OCI-LY7 (cell line): ENCODE measurements around the gene AFG1L. TPM values are rescaled to one million over a fixed set of nuclear protein-coding genes. Genes with fewer than 3 reads are reported as not detected.

Experiments used
- BruUV-seq: library from RNA; stranded (reverse); fragments of 400-500 nt; replicated peaks from 2 replicates; lab custom pipeline; 2021; lab: Mats Ljungman, UMichigan
- CTCF ChIA-PET: fragments of 300-600 bp; sonication (Branson Sonifier 250); formaldehyde crosslinking; loops from one replicate; lab custom pipeline; 2022; ENCODE audit warnings: antibody characterized with exemption; ENCODE audit not compliant: unreplicated experiment; lab: Charles Lee
- POLR2A ChIA-PET: fragments of 300-600 bp; sonication (Branson Sonifier 250); formaldehyde crosslinking; loops from one replicate; lab custom pipeline; 2022; ENCODE audit warnings: antibody characterized with exemption; lab: Charles Lee
- DNase-seq: peaks from one replicate; pipeline ENCODE4 v3.0.0-alpha.2; 2015; ENCODE audit warnings: low spot score
- H2AFZ ChIP-seq: fragments of 200-600 bp; sonication (generic), shearing (Covaris generic); 2 replicates; pipeline ENCODE4 v1.6.1; 2014; ENCODE audit warnings: mild to moderate bottlenecking, antibody characterized with exemption, low read length, moderate library complexity
- H3K27ac ChIP-seq: fragments of 200-600 bp; sonication (generic); 2 replicates; pipeline ENCODE4 v1.5.1; 2014; ENCODE audit warnings: mixed run types, low read depth, mild to moderate bottlenecking, moderate library complexity, low read length, inconsistent platforms; ENCODE audit not compliant: poor library complexity, severe bottlenecking
- H3K36me3 ChIP-seq: fragments of 200-600 bp; sonication (generic); 2 replicates; pipeline ENCODE4 v1.6.1; 2014; ENCODE audit warnings: mild to moderate bottlenecking, antibody characterized with exemption, low read length, moderate library complexity, mixed read lengths; ENCODE audit not compliant: insufficient read depth
- H3K4me1 ChIP-seq: fragments of 200-600 bp; sonication (generic); 2 replicates; pipeline ENCODE4 v1.5.1; 2014; ENCODE audit warnings: mild to moderate bottlenecking, low read length; ENCODE audit not compliant: insufficient read depth, poor library complexity, severe bottlenecking
- H3K4me2 ChIP-seq: fragments of 200-600 bp; sonication (generic); 2 replicates; pipeline ENCODE4 v1.6.1; 2014; ENCODE audit warnings: mild to moderate bottlenecking, low read length
- H3K4me3 ChIP-seq: fragments of 200-600 bp; sonication (generic); 2 replicates; pipeline ENCODE4 v1.5.1; 2014; ENCODE audit warnings: mild to moderate bottlenecking, low read depth, low read length; ENCODE audit not compliant: poor library complexity, severe bottlenecking
- H3K79me2 ChIP-seq: fragments of 200-600 bp; sonication (generic); 2 replicates; pipeline ENCODE4 v1.6.1; 2016; ENCODE audit warnings: low read depth, mild to moderate bottlenecking, low read length, moderate library complexity, mixed read lengths; ENCODE audit not compliant: insufficient read depth
- H3K9me2 ChIP-seq: fragments of 200-600 bp; sonication (generic); 2 replicates; pipeline ENCODE4 v1.6.1; 2016; ENCODE audit warnings: mild to moderate bottlenecking, low read length, mixed read lengths; ENCODE audit not compliant: insufficient read depth
- H3K9me3 ChIP-seq: fragments of 200-600 bp; sonication (generic); 2 replicates; pipeline ENCODE4 v1.6.1; 2014; ENCODE audit warnings: mild to moderate bottlenecking, mixed run types, low read length, mixed read lengths
- H4K20me1 ChIP-seq: fragments of 200-600 bp; sonication (generic); 2 replicates; pipeline ENCODE4 v1.6.1; 2014; ENCODE audit warnings: mild to moderate bottlenecking, antibody characterized with exemption, low read length, moderate library complexity, mixed read lengths; ENCODE audit not compliant: insufficient read depth
- CTCF ChIP-seq: fragments of 200-600 bp; sonication (generic); conservative IDR thresholded peaks from 2 replicates; pipeline ENCODE4 v1.5.1; 2014; ENCODE audit warnings: mild to moderate bottlenecking, antibody characterized with exemption, low read length, moderate library complexity, mixed read lengths
- EZH2phosphoT487 ChIP-seq: fragments of 200-600 bp; sonication (generic); IDR thresholded peaks from 2 replicates; pipeline ENCODE4 v1.6.1; 2018; ENCODE audit warnings: low read depth, borderline replicate concordance, mild to moderate bottlenecking, mixed run types, antibody characterized with exemption, low read length, moderate library complexity, mixed read lengths
- intact Hi-C: fragments of 100-400 bp; cut with micrococcal nuclease; formaldehyde crosslinking; loops from one replicate; pipeline ENCODE4 v1.10.0; 2022; ENCODE audit not compliant: unreplicated experiment
- total RNA-seq, 2 experiments: library from RNA; depleted of rRNA in 1 of 2; stranded (reverse); fragments of >200 nt in 1 of 2; shearing (Covaris generic) in 1 of 2; gene quantifications; 2 replicates each; pipeline ENCODE4 v1.2.3, GENCODE V29; 2014 to 2022

The AFG1L gene
- total RNA-seq, 2 experiments from 2014 or later: 8.9 to 9.0 TPM

- POLR2A ChIA-PET: interaction anchor here (0.6 to 1.6 kb wide), 3 partner anchors 30 to 629 kb away, joined by 3 to 7 read pairs (median 3); no protein-coding TSS in a partner anchor
- Histone ChIP-seq H3K27ac (no peak overlapping the region), H3K4me1 (no peaks in the 10 kb centered on the region), H3K9me2 (no peaks in the 10 kb centered on the region), H3K9me3 (no peaks in the 10 kb centered on the region), H3K36me3 (no peaks in the 10 kb centered on the region), H3K79me2 (no peaks in the 10 kb centered on the region), H3K4me3 (no peak overlapping the region), H3K4me2 (no peak overlapping the region), H2AFZ (no peak overlapping the region), H4K20me1 (no peaks in the 10 kb centered on the region)
- no peak for DNase-seq
- no TSS peak for BruUV-seq
- TF ChIP-seq CTCF (no peak), EZH2phosphoT487 (no peak)
- CTCF ChIA-PET: no interaction called here
- intact Hi-C loops: no loop called here
These were observed 159.5 kb downstream of the AFG1L start for GRCh38 chr6:108454356-108454755.

- no peaks in the 10 kb centered on the region for H3K4me1 ChIP-seq
- no peak overlapping the region for H2AFZ ChIP-seq
- no peak overlapping the region for H3K27ac ChIP-seq
- no peak overlapping the region for H3K4me2 ChIP-seq
- no peak for DNase-seq
- H3K9me2 ChIP-seq: no peaks in the 10 kb centered on the region
- BruUV-seq: no TSS peak
- ChIA-PET POLR2A (no interaction called here), CTCF (no interaction called here)
- no peaks in the 10 kb centered on the region for H3K36me3 ChIP-seq
- no peaks in the 10 kb centered on the region for H3K79me2 ChIP-seq
- H3K4me3 ChIP-seq: no peak overlapping the region
- H4K20me1 ChIP-seq: no peaks in the 10 kb centered on the region
- no peaks in the 10 kb centered on the region for H3K9me3 ChIP-seq
- TF ChIP-seq CTCF: no peak
- TF ChIP-seq EZH2phosphoT487: no peak
- intact Hi-C loops: no loop called here
These were observed 160.8 kb downstream of the AFG1L start for GRCh38 chr6:108455688-108456087.

GRCh38 chr6:108463784-108464183 lies 168.9 kb downstream of the AFG1L start:
- H3K36me3 ChIP-seq: no peaks in the 10 kb centered on the region
- BruUV-seq: no TSS peak
- peaks cover 11% of the 10 kb centered on the region for H3K4me1 ChIP-seq
- H4K20me1 ChIP-seq: no peaks in the 10 kb centered on the region
- no peaks in the 10 kb centered on the region for H3K9me3 ChIP-seq
- CTCF ChIA-PET: interaction anchor here (0.5 kb wide), 1 partner anchor 199 kb away, joined by 4 read pairs; no protein-coding TSS in a partner anchor
- H3K9me2 ChIP-seq: no peaks in the 10 kb centered on the region
- TF ChIP-seq CTCF (no peak), EZH2phosphoT487 (no peak)
- intact Hi-C loops: no loop called here
- no peak overlapping the region for H2AFZ ChIP-seq
- H3K27ac ChIP-seq: no peak overlapping the region
- no peaks in the 10 kb centered on the region for H3K79me2 ChIP-seq
- no peak for DNase-seq
- POLR2A ChIA-PET: interaction anchor here (0.6 kb wide), 1 partner anchor 210 kb away, joined by 4 read pairs; no protein-coding TSS in a partner anchor
- no peak overlapping the region for H3K4me3 ChIP-seq
- H3K4me2 ChIP-seq: no peak overlapping the region
